Nephron progenitor cell (in vitro differentiated cells): ENCODE measurements around the gene GNAL.

Experiments
- DNase-seq: peaks from one replicate; pipeline ENCODE4 v3.0.0; 2021
- H3K27ac Mint-ChIP-seq: 2 replicates; pipeline ENCODE4 v1.8.0; 2021; ENCODE audit warnings: mild to moderate bottlenecking, moderate library complexity, mixed read lengths
- H3K27me3 Mint-ChIP-seq: 2 replicates; pipeline ENCODE4 v1.8.0; 2021; ENCODE audit warnings: mild to moderate bottlenecking, low read depth, mixed read lengths; ENCODE audit not compliant: poor library complexity
- H3K36me3 Mint-ChIP-seq: 2 replicates; pipeline ENCODE4 v1.8.0; 2021; ENCODE audit warnings: low read depth, mixed read lengths
- H3K4me1 Mint-ChIP-seq: 2 replicates; pipeline ENCODE4 v1.8.0; 2021; ENCODE audit warnings: mixed read lengths
- H3K4me3 Mint-ChIP-seq: 2 replicates; pipeline ENCODE4 v1.8.0; 2021; ENCODE audit warnings: mild to moderate bottlenecking, moderate library complexity, mixed read lengths
- H3K9me3 Mint-ChIP-seq: 2 replicates; pipeline ENCODE4 v1.8.0; 2021; ENCODE audit warnings: mild to moderate bottlenecking, moderate library complexity, mixed read lengths
- TF ChIP-seq, protein P1 (sequence below): fragments of 200-600 bp; sonication (generic); IDR thresholded peaks from 2 replicates; pipeline ENCODE4 v1.5.0; 2021; ENCODE audit warnings: antibody characterized with exemption

Gene GNAL

DNA sequence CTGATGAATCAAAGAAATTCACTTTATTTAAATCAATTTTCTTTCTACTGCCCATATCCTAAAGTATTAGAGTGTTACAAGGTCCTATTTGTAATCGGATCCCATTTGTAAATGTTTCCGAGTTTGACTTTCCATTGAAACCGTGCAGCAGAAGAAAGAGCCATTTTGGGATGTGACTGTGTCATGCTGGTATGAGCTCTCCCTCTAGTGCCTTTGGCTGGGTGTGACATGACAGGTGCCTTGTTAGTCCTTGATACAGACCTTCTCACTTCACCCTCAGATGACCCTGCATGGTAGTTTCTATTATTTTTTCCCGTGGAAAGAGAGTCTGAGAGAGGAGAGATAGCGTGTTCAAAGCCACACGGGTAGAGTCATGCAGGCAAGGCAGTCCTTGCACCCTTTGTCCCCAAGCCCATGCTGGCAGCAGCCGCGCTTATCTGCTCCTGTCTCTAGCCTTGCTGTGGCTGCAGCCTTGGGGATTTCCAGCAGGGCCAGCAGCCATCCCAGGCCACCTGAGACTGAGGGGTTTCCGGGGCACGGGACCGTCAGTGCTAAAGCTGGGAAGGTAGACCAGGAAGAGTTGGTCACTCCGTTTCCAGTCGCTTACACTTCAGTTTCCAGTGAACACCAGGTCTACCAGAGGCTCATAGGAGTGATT, 183.5 kb downstream of the GNAL start:
- DNase-seq = no peak
- Mint-ChIP-seq H3K27ac (no peak overlapping the region), H3K4me1 (no peaks in the 10 kb centered on the region), H3K9me3 (peaks cover 17% of the 10 kb centered on the region), H3K4me3 (no peak overlapping the region), H3K36me3 (peaks cover 70% of the 10 kb centered on the region), H3K27me3 (no peaks in the 10 kb centered on the region)
- TF ChIP-seq, protein P1, sequence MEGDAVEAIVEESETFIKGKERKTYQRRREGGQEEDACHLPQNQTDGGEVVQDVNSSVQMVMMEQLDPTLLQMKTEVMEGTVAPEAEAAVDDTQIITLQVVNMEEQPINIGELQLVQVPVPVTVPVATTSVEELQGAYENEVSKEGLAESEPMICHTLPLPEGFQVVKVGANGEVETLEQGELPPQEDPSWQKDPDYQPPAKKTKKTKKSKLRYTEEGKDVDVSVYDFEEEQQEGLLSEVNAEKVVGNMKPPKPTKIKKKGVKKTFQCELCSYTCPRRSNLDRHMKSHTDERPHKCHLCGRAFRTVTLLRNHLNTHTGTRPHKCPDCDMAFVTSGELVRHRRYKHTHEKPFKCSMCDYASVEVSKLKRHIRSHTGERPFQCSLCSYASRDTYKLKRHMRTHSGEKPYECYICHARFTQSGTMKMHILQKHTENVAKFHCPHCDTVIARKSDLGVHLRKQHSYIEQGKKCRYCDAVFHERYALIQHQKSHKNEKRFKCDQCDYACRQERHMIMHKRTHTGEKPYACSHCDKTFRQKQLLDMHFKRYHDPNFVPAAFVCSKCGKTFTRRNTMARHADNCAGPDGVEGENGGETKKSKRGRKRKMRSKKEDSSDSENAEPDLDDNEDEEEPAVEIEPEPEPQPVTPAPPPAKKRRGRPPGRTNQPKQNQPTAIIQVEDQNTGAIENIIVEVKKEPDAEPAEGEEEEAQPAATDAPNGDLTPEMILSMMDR = no peak

DNA sequence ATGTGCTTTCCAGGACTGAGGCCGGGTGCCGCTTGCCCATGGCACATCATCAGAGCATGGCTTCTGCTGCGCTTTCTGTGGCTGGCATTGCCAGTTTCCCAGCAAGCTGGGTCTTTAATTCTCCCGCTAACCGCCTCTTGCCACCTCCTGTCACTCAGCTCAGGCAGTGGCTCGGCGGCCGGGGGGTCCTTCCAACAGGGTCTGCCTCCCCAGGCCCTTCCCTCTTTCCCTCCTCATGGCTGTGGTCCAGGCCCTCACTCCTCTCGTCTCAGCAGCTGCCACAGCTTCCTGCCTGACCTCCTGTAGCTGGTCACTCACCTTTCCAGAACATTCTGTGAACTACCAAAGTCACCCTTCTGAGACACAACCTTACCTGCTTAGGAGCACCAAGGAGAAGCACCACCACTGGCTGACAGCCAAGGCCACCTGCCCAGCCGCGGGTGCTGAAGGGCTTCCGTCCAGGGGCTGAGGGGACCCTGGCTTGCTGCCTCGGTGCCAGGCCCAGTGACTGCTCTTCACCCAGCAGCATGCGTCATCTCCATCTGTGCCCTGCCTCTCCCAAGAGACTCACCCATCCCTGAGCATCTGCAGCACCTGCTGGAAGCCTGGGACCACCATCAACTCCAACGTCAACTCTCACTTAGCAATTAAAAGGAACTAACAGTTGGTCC, 184.7 kb downstream of the GNAL start:
- Mint-ChIP-seq H3K27ac (peak overlapping the region; percentile 19), H3K4me3 (no peak overlapping the region), H3K27me3 (no peaks in the 10 kb centered on the region), H3K9me3 (peaks cover 17% of the 10 kb centered on the region), H3K36me3 (peaks cover 65% of the 10 kb centered on the region), H3K4me1 (no peaks in the 10 kb centered on the region)
- TF ChIP-seq, protein P1 = no peak
- no peak for DNase-seq

DNA sequence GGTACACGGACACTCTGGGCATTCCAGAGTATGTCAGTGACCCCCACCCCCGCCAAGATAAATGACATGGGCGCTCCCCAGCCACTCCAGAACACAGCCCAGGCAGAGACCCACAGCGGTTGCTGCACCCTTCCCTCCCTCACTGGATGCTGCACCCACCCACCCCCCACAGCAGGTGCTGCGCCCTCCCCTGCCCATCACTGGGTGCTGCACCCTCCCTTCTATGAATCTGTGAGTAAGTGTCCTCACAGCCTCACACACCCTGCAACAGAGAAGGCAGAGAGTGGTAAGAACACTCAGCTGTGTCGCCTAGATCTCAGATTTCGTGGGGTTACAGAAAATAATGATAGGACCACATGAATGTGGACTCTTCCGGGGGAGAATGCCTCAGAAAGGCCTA, 185.6 kb downstream of the GNAL start:
- H3K9me3 Mint-ChIP-seq = peaks cover 17% of the 10 kb centered on the region
- H3K36me3 Mint-ChIP-seq = peaks cover 63% of the 10 kb centered on the region
- H3K27ac Mint-ChIP-seq = peak overlapping the region; percentile 5
- no peak overlapping the region for H3K4me3 Mint-ChIP-seq
- H3K4me1 Mint-ChIP-seq = no peaks in the 10 kb centered on the region
- DNase-seq = no peak
- TF ChIP-seq, protein P1 = no peak
- no peaks in the 10 kb centered on the region for H3K27me3 Mint-ChIP-seq

DNA sequence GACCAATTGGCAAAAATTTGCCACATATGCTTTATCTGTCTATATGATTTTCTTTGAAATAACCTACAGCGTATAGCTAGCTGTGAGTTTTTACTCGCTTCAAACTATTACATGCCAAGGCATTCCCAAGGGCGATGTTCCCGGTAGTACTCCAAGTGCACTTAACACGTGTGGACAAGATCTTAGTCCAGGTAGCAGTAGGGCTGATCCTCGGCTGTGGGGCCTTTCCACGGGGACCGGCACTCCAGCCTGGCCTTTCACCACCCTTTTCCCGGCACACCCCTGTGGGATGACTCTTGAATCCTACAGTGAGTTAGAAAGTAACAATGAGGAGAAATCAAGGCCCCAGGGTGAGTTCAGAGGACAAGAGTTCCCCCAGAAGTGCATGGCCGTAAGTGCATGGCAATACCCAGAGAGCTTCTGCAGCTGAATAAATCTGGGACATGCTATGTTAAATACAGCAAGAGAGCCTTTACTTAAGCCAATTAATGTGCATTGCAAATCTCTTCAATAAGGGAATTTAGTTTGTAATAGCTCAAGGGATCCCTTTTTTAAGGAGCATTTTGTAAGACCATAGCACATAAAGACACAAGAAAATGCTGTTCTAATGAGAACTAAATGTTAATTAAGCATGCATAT, 188.6 kb downstream of the GNAL start:
- Mint-ChIP-seq H3K27me3 (peaks cover 3% of the 10 kb centered on the region), H3K4me1 (peaks cover 7% of the 10 kb centered on the region), H3K36me3 (peaks cover 71% of the 10 kb centered on the region), H3K27ac (peak overlapping the region; percentile 61), H3K4me3 (no peak overlapping the region), H3K9me3 (peaks cover 17% of the 10 kb centered on the region)
- TF ChIP-seq, protein P1 = no peak
- DNase-seq = no peak

DNA sequence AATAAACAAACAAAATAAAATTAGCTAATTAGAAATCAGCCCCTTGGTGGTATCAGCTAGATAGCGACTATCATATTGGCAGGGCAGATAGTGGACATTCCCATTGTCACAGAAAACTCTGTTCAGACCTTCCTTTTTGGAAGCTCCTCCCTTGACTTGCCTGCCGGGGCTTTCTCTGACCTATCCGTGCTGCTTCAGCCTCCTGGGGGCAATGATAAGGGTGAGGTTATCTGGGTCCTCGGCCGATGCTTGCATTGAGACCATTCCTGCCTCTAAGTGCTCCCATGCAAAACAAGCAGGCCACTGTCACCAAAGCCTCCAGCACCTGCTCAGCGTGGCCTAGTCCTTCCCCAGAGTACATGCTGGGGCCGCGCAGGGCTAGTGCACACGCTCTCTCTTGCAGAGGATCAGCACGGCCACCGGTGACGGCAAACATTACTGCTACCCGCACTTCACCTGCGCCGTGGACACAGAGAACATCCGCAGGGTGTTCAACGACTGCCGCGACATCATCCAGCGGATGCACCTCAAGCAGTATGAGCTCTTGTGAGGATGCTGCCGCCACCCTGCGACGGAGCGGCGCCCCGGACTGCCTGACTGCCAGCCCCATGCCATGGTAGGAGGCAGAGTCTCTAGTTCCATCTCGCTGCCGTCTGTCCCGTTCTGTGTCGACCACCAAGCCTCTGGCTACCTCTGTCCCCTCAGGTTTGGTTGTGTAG, 191.7 kb downstream of the GNAL start:
- no peak overlapping the region for H3K4me3 Mint-ChIP-seq
- H3K27me3 Mint-ChIP-seq = peaks cover 3% of the 10 kb centered on the region
- peaks cover 10% of the 10 kb centered on the region for H3K4me1 Mint-ChIP-seq
- peaks cover 61% of the 10 kb centered on the region for H3K36me3 Mint-ChIP-seq
- no peak for DNase-seq
- TF ChIP-seq, protein P1 = no peak
- peak overlapping the region; percentile 27 for H3K27ac Mint-ChIP-seq
- H3K9me3 Mint-ChIP-seq = peaks cover 6% of the 10 kb centered on the region
